Measurements from ENCODE around the gene EVPL.
"Not testable (repeated sequence)": the region's sequence is repeated elsewhere in the genome, so short reads cannot be mapped to it uniquely, and the experiment has no call there.

Gene EVPL

DNA sequence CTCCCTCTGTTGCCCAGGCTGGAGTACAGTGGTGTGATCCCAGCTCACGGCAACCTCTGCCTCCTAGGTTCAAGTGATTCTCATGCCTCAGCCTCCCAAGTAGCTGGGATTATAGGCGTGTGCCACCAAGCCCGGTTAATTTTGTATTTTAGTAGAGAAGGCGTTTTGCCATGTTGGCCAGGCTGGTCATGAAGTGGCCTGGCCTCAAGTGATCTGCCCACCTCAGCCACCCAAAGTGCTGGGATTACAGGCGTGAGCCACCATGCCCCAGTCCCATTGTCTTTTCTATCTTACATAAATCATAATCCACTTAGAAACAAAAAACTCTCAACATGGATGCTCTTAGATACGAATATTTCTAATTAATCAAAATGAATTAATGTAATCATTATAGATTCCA, 51.9 kb downstream of the EVPL start:
- not testable (repeated sequence) for H4K8ac ChIP-seq (ENCODE audit: low read length); H4K91ac ChIP-seq (ENCODE audit: low read length); H3K79me1 ChIP-seq (replicated peaks; ENCODE audit: low read length, poor library complexity, severe bottlenecking); H2BK5ac ChIP-seq (ENCODE audit: low read depth, low read length, poor library complexity, severe bottlenecking); H2AK5ac ChIP-seq (ENCODE audit: low read length, severe bottlenecking); H2BK12ac ChIP-seq (ENCODE audit: low read length in 2 of 2); H3K4me1 ChIP-seq (ENCODE audit: control insufficient read depth, insufficient read depth, low read depth, low read length); H2BK120ac ChIP-seq (ENCODE audit: low read depth, low read length); H3K18ac ChIP-seq (ENCODE audit: low read depth in 1 of 2, low read length in 2 of 2); H3K27ac ChIP-seq (ENCODE audit: low read length, poor library complexity, severe bottlenecking); H3K14ac ChIP-seq (ENCODE audit: low read length in 2 of 2); H2AFZ ChIP-seq (ENCODE audit: low read depth, low read length); H2BK15ac ChIP-seq (ENCODE audit: low read depth, poor library complexity, severe bottlenecking); H3K23ac ChIP-seq (ENCODE audit: low read length in 2 of 2); H3K9me3 ChIP-seq (ENCODE audit: control insufficient read depth, low read length); H3K4ac ChIP-seq (ENCODE audit: low read depth in 1 of 2, low read length in 2 of 2); H3K4me2 ChIP-seq (ENCODE audit: low read length, poor library complexity, severe bottlenecking); H3K27me3 ChIP-seq (ENCODE audit: control insufficient read depth in 1 of 2, insufficient read depth in 1 of 2, low read length in 2 of 2); DNase-seq
- Histone ChIP-seq H3K9ac (ENCODE audit: low read length) (peak overlapping the region; percentile 80), H3K36me3 (ENCODE audit: control insufficient read depth in 1 of 2, insufficient read depth in 2 of 2, low read depth in 1 of 2, low read length in 2 of 2) (peaks cover 17 to 39% of the 10 kb centered on the region in 2 experiments), H3K4me3 (ENCODE audit: insufficient read depth in 1 of 2, low read depth in 1 of 2, low read length in 2 of 2) (peak overlapping the region in 1 of 2 experiments; percentile 68)
- WGBS: 98% methylated on average over 6 of the region's 6 CpGs

DNA sequence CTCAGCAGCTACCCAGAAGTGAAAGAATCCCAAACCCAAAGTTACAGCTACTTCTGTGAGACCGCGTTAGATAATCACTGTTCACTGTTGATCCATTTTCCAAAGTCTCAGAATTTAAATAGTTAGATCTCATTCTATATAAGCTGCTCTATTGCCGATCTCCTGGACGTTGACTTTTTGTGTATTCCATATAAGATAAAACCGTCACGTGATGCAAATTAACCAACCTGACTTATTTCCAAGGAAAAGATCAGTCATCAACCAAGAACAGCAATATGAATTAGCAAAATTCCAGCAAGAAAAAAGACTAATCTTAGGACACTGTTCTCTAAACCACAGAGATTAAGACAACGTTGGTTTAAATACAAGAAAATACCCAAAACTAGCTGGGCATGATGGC, 56.5 kb downstream of the EVPL start:
- H2BK12ac ChIP-seq (ENCODE audit: low read length in 2 of 2): no peak overlapping the region
- peaks cover 13 to 44% of the 10 kb centered on the region in 2 experiments for H3K36me3 ChIP-seq (ENCODE audit: control insufficient read depth in 1 of 2, insufficient read depth in 2 of 2, low read depth in 1 of 2, low read length in 2 of 2)
- H3K14ac ChIP-seq (ENCODE audit: low read length in 2 of 2): no peak overlapping the region
- H4K91ac ChIP-seq (ENCODE audit: low read length): no peak overlapping the region
- no peak overlapping the region for H2BK5ac ChIP-seq (ENCODE audit: low read depth, low read length, poor library complexity, severe bottlenecking)
- no peak overlapping the region for H3K4me2 ChIP-seq (ENCODE audit: low read length, poor library complexity, severe bottlenecking)
- H3K4me1 ChIP-seq (ENCODE audit: control insufficient read depth, insufficient read depth, low read depth, low read length): peaks cover 1% of the 10 kb centered on the region
- no peak overlapping the region for H2AFZ ChIP-seq (ENCODE audit: low read depth, low read length)
- H2BK120ac ChIP-seq (ENCODE audit: low read depth, low read length): no peak overlapping the region
- no peak overlapping the region for H3K23ac ChIP-seq (ENCODE audit: low read length in 2 of 2)
- no peak overlapping the region for H4K8ac ChIP-seq (ENCODE audit: low read length)
- H3K9me3 ChIP-seq (ENCODE audit: control insufficient read depth, low read length): no peaks in the 10 kb centered on the region
- H3K27me3 ChIP-seq (ENCODE audit: control insufficient read depth in 1 of 2, insufficient read depth in 1 of 2, low read length in 2 of 2): no peaks in the 10 kb centered on the region
- WGBS: 92% methylated on average over 7 of the region's 7 CpGs
- H2AK5ac ChIP-seq (ENCODE audit: low read length, severe bottlenecking): no peak overlapping the region
- no peak overlapping the region for H3K18ac ChIP-seq (ENCODE audit: low read depth in 1 of 2, low read length in 2 of 2)
- no peak overlapping the region for H2BK15ac ChIP-seq (ENCODE audit: low read depth, poor library complexity, severe bottlenecking)
- H3K4ac ChIP-seq (ENCODE audit: low read depth in 1 of 2, low read length in 2 of 2): no peak overlapping the region
- H3K27ac ChIP-seq (ENCODE audit: low read length, poor library complexity, severe bottlenecking): no peak overlapping the region
- no peak overlapping the region for H3K4me3 ChIP-seq (ENCODE audit: insufficient read depth in 1 of 2, low read depth in 1 of 2, low read length in 2 of 2)
- no peak overlapping the region for H3K9ac ChIP-seq (ENCODE audit: low read length)
- peaks cover 10% of the 10 kb centered on the region for H3K79me1 ChIP-seq (replicated peaks; ENCODE audit: low read length, poor library complexity, severe bottlenecking)
- no peak for DNase-seq

DNA sequence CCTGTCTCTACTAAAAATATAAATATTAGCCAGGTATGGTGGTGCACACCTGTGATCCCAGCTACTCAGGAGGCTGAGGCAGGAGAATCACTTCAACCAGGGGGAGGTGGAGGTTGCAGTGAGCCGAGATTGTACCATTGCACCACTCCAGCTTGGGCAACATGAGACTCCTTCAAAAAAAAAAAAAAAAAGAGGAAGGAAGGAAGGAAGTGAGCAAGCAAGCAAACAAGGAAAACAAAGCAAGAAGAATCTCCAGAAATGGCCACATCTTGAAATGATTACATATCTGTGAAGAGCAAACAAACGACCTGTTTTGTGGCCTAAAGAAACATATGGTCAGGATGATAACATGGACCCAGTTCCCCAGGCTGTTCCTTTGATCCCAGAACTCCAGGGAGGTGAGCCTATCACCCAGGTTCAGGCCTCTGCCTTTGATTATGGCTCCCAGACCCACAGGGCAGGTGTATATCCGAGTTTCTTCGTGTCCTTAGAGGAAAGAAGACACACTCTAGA, 57.0 kb downstream of the EVPL start:
- Histone ChIP-seq H2AFZ (ENCODE audit: low read depth, low read length) (no peak overlapping the region), H2BK12ac (ENCODE audit: low read length in 2 of 2) (no peak overlapping the region), H4K91ac (ENCODE audit: low read length) (no peak overlapping the region), H2AK5ac (ENCODE audit: low read length, severe bottlenecking) (no peak overlapping the region), H3K14ac (ENCODE audit: low read length in 2 of 2) (no peak overlapping the region), H3K79me1 (replicated peaks; ENCODE audit: low read length, poor library complexity, severe bottlenecking) (peaks cover 11% of the 10 kb centered on the region), H2BK5ac (ENCODE audit: low read depth, low read length, poor library complexity, severe bottlenecking) (no peak overlapping the region), H3K18ac (ENCODE audit: low read depth in 1 of 2, low read length in 2 of 2) (no peak overlapping the region), H3K27me3 (ENCODE audit: control insufficient read depth in 1 of 2, insufficient read depth in 1 of 2, low read length in 2 of 2) (no peaks in the 10 kb centered on the region), H3K36me3 (ENCODE audit: control insufficient read depth in 1 of 2, insufficient read depth in 2 of 2, low read depth in 1 of 2, low read length in 2 of 2) (peaks cover 11 to 44% of the 10 kb centered on the region in 2 experiments), H3K9me3 (ENCODE audit: control insufficient read depth, low read length) (no peaks in the 10 kb centered on the region), H3K9ac (ENCODE audit: low read length) (no peak overlapping the region), H3K4me2 (ENCODE audit: low read length, poor library complexity, severe bottlenecking) (no peak overlapping the region), H3K4me3 (ENCODE audit: insufficient read depth in 1 of 2, low read depth in 1 of 2, low read length in 2 of 2) (no peak overlapping the region), H2BK15ac (ENCODE audit: low read depth, poor library complexity, severe bottlenecking) (no peak overlapping the region), H4K8ac (ENCODE audit: low read length) (no peak overlapping the region), H3K4me1 (ENCODE audit: control insufficient read depth, insufficient read depth, low read depth, low read length) (peaks cover 1% of the 10 kb centered on the region), H3K23ac (ENCODE audit: low read length in 2 of 2) (no peak overlapping the region), H3K27ac (ENCODE audit: low read length, poor library complexity, severe bottlenecking) (no peak overlapping the region), H2BK120ac (ENCODE audit: low read depth, low read length) (no peak overlapping the region), H3K4ac (ENCODE audit: low read depth in 1 of 2, low read length in 2 of 2) (no peak overlapping the region)
- WGBS: 67% methylated on average over 3 of the region's 4 CpGs
- DNase-seq: no peak

DNA sequence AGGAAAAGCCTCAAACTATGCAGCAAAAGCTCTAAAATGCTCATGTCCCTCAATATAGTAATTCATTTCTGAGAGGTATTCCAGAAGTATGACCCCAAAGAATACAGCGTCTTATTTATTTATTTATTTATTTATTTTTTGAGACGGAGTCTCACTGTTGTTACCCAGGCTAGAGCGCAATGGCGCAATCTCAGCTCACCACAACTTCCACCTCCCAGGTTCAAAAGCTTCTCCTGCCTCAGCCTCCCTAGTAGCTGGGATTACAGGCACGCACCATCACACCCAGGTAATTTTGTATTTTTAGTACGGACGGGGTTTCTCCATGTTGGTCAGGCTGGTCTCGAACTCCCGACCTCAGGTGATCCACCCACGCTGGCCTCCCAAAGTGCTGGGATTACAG, 58.1 kb downstream of the EVPL start:
- not testable (repeated sequence) for H3K4me2 ChIP-seq (ENCODE audit: low read length, poor library complexity, severe bottlenecking); H2AK5ac ChIP-seq (ENCODE audit: low read length, severe bottlenecking); H2BK120ac ChIP-seq (ENCODE audit: low read depth, low read length); H3K27ac ChIP-seq (ENCODE audit: low read length, poor library complexity, severe bottlenecking); H3K4ac ChIP-seq (ENCODE audit: low read depth in 1 of 2, low read length in 2 of 2); H3K4me3 ChIP-seq (ENCODE audit: insufficient read depth in 1 of 2, low read depth in 1 of 2, low read length in 2 of 2); H4K91ac ChIP-seq (ENCODE audit: low read length); H2BK5ac ChIP-seq (ENCODE audit: low read depth, low read length, poor library complexity, severe bottlenecking); H3K23ac ChIP-seq (ENCODE audit: low read length in 2 of 2); H4K8ac ChIP-seq (ENCODE audit: low read length); H2BK12ac ChIP-seq (ENCODE audit: low read length in 2 of 2); H3K27me3 ChIP-seq (ENCODE audit: control insufficient read depth in 1 of 2, insufficient read depth in 1 of 2, low read length in 2 of 2); H3K14ac ChIP-seq (ENCODE audit: low read length in 2 of 2); H3K9ac ChIP-seq (ENCODE audit: low read length); H3K18ac ChIP-seq (ENCODE audit: low read depth in 1 of 2, low read length in 2 of 2); H3K9me3 ChIP-seq (ENCODE audit: control insufficient read depth, low read length); H3K4me1 ChIP-seq (ENCODE audit: control insufficient read depth, insufficient read depth, low read depth, low read length); H2AFZ ChIP-seq (ENCODE audit: low read depth, low read length); H2BK15ac ChIP-seq (ENCODE audit: low read depth, poor library complexity, severe bottlenecking); DNase-seq
- Histone ChIP-seq H3K36me3 (ENCODE audit: control insufficient read depth in 1 of 2, insufficient read depth in 2 of 2, low read depth in 1 of 2, low read length in 2 of 2) (peaks cover 10 to 38% of the 10 kb centered on the region in 2 experiments), H3K79me1 (replicated peaks; ENCODE audit: low read length, poor library complexity, severe bottlenecking) (peaks cover 12% of the 10 kb centered on the region)
- WGBS: 78% methylated on average over 6 of the region's 10 CpGs

Data from mesenchymal stem cell (in vitro differentiated cells and primary cell).